HG02981 (cell line): ENCODE measurements around the gene ACTR6.
"Not testable (repeated sequence)": the region's sequence is repeated elsewhere in the genome, so short reads cannot be mapped to it uniquely, and the experiment has no call there.

Experiments
- ATAC-seq: cut with Tn5 transposase; IDR thresholded peaks from one replicate; pipeline ENCODE4 v1.9.1; 2021; ENCODE audit warnings: mild to moderate bottlenecking, moderate library complexity; ENCODE audit not compliant: unreplicated experiment

ACTR6 gene

DNA sequence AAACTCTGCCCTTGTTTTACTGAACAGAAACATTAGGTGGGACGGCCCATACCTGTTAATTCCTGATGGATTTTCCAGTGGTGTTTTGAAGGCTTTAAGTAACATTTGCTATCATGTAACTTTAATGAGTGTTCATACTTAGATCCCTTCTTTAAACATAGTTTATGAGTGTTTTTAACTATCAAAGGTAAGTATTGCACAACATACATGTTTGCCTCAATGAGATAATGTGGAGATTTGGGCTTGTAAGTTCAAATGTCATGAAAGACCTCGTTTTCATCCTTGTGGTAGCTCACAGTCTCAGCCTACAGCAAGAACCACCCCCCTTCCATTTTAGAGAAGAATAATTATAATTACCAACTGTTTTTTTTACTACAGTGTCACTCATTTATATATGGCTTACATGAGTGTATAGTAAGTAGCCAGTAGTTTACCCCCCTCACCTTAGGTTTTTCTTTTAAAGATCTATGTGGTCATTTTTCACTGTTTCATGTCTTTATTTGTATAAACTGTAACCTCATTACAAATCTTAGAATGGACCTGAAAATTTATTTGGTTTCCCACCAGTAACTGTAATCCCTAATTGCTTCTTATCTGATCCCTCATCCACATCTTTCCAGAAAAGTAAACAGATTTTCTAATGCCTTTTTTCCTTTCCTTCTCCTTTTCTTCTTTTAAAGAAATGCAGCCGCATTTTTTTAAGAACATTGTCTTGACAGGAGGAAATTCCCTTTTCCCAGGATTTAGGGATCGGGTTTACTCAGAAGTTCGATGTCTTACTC lies 18.9 kb downstream of the ACTR6 start:
- no peak for ATAC-seq

DNA sequence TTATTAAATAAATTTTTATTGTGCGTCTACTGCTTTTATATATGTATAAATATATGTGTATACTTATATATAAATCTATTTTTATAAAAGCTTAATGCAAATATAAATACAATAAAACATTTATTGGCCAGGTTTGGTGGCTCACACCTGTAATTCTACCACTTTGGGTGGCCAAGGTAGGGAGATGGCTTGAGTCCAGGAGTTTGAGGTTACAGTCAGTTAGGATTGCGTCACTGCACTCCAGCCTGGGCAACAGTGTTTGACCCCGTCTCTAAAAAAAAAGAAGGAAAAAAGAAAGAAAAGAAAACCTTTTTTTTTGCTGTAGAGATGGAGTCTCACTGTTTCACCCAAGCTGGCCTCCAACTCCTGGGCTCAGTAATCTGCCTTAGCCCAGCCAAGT lies 20.9 kb downstream of the ACTR6 start:
- no peak for ATAC-seq

DNA sequence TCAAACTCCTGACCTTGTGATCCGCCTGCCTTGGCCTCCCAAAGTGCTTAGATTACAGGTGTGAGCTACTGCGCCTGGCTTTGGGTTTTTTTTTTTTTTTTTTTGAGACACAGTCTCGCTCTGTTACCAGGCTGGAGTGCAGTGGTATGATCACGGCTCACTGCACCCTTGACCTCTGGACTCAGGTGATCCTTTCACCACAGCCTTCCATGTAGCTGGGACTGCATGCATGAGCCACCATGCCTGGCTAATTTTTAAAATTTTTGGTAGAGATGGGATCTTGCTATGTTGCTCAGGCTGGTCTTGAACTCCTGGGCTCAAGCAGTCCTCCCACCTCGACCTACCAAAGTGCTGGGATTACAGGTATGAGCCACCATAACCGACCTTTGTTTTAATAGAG lies 21.6 kb downstream of the ACTR6 start:
- ATAC-seq: not testable (repeated sequence)

DNA sequence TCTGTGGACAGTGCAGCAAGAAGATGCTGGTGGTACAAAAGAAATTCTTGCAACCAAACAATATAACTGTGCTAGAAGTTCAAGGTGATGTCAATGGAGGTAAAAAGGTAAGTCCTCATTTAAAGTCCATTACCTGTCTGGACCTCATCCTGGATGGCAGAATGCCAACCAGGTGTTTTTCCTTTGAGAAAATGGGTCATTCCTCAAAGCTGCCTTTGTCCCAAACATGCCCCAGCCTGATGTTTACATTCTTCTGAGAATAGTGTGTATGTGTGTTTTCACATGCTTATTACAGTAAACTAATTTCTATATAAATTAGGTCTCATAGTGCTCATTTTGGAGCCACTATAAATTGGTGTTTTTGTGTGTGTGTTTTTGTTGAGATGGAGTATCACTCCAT lies 24.9 kb downstream of the ACTR6 start:
- no peak for ATAC-seq

DNA sequence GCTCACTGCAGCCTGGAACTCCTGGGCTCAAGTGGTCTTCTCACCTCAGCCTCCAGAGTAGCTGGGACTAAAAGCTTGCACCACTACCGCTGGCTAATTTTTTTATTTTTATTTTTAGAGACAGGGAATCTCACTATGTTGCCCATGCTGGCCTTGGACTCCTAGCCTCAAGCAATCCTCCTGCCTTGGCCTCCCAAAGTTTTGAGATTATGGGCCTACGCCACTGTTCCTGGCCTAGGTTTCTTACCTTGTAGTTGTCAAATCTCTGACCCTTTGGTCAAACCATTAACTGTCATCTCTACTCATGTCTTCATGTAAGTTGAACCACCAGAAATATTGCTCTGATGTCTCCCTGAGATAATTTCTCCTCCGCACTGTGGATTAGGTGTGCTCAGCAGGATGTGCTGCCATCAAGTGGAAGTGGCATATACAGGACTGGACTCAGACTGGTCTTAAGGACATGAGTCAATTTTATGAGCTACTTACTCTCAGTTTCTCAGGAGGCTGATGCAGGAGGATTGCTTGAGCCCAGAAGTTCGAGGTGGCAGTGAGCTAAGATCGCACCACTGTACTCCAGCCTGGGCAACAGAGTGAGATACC lies 28.5 kb downstream of the ACTR6 start:
- ATAC-seq: no peak

DNA sequence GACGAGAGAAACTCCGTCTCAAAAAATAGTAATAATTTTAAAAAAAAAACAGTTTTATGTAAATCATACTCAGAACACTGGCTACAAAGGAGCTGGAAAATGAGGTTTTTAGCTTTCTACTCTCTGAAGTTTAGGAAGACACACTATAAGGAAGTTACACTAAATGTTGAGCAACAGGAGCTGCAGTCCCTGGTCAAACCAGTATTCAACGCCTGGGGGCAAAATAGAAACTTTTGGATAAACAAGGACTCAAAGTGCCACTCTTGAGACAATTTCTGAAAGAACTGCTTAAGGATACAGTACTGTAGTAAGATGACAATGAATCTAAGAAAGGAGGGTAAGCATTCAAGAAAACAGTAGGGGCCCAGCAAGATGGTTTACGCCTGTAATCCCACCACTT lies 29.3 kb downstream of the ACTR6 start:
- ATAC-seq: no peak

DNA sequence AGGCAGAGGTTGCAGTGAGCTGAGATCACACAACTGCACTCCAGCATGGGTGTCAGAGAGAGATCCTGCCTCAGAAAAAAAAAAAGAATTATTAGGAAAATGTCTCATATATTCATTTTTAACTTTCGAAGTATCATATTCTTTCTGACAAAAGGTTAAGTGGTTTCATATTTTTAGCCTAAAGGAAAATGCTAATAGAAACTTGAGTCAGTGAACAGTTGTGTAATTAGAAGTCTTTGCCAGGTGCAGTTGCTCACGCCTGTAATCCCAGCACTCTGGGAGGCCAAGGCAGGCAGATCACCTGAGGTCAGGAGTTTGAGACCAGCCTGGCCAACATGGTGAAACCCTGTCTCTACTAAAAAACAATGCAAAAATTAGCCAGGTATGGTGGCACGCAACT lies 31.3 kb downstream of the ACTR6 start:
- ATAC-seq: not testable (repeated sequence)

DNA sequence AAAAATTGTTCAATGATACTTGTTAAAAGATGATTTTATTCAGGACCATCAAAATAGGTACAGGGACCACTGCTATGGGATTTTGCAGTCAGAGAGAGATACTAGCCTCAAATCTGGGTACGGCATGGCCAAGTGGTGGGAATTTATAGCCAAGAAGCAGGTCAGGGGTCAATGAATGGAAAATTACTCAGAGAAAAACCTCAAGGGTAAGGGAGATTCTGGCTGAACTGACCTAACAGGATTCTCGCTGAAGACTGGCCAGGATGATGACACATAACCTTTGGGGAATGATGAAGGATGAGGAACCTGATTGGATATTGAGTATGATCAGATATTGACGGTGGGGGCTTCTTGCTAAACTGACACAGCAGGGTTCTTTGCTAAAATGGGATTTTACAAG lies 33.6 kb downstream of the ACTR6 start:
- no peak for ATAC-seq

DNA sequence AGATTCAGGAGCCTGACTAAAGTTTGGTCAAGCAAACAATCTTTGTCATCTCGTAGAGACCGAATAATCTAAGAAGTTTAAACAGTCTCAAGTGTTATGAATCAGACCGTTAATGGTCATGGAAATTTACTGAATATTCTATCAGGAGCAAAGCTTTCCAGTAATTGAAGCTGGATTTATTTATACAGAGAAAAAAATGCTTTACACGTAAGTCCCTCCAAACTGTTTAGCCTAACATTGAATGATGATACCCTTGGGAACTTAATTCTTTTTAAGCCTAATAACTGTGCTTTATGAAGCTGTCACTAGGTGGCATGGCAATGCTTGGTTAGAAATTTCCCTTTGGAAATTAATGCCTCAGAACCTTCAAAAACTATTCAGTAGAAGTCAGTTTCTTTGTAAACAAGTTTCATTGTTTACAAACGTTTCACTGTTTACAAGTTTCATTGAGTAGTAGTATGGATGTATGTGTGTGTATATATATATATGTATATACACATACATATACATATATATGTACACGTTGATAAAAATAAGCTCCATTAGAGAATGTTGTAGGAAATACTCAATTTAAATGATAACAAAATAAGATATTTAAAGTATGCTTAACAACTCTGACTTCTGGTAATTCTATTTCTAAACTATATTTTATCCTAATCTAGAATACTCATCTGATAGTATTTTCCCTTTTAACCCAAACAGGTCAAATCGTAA lies 34.1 kb downstream of the ACTR6 start:
- ATAC-seq: peak; percentile 60

DNA sequence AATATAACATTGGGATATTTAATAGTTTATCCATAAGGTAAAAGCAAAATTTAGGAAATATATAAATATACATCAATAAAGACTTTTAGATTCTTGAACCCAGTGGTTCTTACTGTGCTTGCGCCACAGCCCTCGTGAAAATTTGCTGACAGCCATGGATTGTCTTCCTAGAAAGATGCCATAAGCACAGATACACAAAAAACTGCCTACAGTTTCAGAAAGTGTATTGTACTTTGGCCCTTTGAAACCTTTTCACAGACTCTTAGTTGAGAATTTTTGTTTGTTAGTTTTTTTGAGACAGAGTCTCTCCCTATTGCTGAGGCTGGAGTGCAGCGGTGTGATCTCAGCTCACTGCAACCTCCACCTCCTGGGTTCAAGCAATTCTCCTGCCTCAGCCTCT lies 38.2 kb downstream of the ACTR6 start:
- no peak for ATAC-seq

DNA sequence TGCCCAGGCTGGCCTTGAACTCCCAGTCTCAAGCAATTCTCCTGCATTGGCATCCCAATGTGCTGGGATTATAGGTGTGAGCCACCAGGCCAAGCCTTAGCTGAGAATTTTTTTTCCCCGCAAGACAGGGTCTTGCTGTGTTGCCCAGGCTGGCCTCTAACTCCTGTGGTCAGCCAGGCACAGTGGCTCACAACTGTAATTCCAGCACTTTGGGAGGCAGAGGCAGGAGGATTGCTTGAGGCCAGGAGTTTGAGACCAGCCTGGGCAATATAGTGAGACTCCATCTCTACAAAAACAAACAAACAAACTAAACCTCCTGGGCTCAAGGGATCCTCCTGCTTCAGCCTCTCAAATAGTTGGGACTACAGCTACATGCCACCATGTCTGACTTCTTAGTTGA lies 39.0 kb downstream of the ACTR6 start:
- ATAC-seq: no peak

DNA sequence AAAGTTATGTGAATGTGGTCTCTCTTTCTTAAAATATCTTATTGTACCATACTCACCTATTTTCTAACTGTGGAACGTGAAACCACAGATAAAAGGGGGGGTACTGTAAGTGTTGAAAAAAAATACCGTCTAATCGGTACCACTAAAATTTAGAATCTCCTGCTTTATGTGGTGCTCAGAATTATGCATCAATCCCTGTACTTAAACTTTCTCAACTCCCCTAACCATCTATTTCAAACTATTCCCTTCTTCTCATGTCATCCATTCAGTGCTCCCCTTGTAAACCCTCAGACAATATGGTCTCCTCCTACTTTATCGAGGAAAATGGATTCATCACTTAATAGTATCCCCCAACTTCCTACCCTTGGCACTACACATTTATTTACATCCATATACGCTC lies 42.5 kb downstream of the ACTR6 start:
- no peak for ATAC-seq

DNA sequence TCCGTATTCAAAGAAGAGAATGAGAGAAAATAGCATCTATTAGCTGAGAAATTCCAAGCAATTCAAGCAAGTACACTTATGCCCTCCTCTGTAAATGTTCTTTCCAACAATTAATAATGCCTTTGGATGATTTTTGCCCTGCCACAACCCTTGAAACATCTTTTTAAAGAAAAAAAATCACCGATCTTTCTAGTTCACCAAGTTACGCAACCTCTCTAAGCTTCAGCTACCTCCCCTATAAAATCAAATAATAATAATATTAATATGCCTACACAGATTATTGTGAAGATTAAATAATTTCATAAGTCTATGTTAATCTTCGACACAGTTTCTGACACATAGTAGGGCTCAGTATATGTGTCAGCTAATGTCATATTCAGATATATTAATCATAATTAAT lies 47.1 kb downstream of the ACTR6 start:
- ATAC-seq: no peak

DNA sequence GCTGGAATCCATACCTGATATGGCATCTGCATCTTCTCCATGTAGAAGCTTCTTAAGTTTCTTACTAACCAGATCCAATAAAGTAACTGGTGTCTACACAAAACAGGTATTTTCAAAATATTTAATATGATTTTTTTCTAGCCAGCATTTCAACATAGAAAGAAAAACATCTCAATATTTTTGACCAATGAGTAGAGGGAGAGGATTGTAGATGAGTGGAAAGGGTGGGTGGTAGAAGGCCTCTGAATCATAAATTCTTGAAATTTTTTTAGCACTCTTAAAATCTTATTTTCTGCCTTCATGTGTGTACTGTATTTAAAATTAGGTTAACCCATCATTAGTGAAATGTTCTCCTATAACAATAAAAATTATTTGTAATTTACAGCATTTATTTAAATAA lies 48.3 kb downstream of the ACTR6 start:
- no peak for ATAC-seq

DNA sequence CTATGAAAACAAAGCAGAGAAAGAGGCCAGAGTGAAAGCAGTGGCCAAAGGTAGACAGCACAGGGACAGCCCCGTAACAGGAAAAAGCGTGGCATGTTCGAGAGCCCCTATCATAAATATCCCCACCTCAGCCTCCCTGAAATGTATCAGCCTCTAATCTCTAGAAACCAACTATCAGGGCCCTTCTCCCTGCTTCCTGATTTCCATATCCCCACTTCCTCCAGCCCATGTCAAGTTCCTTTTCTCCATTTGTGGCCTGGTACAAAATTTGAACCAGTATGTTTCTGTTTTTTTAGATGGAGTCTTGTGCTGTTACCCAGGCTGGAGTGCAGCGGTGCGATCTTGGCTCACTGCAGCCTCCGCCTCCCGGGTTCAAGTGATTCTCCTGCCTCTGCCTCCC lies 49.3 kb downstream of the ACTR6 start:
- no peak for ATAC-seq

DNA sequence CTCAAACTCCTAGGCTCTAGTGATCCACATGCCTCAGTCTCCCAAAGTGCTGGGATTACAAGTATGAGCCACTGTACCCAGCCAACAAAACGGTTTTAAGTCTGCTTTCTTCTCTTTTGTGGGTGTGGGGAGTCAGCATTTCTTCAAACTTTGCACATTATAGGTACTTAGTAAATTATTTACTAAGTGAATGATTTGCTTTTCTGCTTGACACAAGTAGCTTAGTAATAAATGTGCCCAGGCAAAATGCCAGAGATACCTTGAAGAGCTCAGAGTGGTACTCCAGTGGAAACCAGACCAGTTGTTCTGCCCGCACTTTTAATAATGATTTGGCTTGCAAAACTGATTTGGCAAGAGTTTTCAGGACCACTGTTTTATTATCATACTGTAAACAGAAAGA lies 51.3 kb downstream of the ACTR6 start:
- no peak for ATAC-seq

DNA sequence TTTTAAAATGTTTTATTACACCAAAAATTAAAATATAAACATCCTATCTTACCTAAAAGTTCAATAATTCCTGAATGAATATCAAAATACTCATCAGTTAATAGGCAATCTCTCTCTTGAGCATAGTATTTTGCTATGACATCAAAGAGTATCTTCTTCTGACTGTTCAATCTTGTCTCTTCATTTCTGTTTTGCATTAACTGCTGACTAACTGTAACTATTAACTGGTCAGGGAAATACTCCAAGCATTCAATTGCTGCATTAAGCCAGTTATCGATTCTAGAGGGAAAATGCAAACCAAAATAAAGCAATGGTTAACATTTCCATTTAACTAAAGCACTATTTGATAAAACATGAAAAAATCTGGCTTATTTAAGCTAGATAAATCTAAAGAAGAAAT lies 52.8 kb downstream of the ACTR6 start:
- no peak for ATAC-seq

DNA sequence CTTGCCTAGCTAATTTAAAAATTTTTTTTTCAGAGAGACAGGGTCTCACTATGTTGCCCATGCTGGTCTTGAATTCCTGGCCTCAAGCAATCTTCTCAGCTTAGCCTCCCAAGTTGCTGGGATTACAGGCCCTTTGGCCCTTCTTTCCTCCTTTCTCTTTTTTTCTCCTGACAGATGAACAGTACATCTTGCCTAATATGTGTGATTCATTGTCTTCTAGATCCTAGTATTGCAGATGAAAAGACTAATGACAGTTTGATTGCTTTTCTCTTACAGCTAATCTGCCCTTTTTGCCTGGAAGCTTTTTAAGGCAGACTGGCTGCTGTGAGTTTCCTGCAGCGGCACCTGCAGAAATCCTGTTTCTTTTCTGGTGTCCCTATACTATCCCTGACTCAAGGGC lies 54.3 kb downstream of the ACTR6 start:
- no peak for ATAC-seq

DNA sequence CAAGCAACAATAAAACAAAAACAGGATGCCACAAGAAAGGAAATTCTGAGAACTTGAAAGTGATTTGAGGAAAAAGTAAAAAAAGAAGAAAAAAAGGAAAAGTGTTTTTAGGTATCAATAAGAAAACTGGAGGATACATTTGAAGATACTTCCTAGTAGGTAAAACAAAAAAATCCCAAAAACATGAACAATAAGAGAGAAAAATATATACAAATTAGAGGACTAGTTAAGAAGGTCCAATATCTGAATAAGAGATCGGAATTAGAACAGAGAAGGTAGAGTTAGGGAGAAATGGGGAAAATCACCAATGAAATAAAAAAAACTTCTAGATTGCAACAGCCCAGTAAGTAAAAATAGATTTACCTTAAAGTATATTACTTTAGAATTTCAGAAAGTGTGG lies 57.5 kb downstream of the ACTR6 start:
- ATAC-seq: no peak

DNA sequence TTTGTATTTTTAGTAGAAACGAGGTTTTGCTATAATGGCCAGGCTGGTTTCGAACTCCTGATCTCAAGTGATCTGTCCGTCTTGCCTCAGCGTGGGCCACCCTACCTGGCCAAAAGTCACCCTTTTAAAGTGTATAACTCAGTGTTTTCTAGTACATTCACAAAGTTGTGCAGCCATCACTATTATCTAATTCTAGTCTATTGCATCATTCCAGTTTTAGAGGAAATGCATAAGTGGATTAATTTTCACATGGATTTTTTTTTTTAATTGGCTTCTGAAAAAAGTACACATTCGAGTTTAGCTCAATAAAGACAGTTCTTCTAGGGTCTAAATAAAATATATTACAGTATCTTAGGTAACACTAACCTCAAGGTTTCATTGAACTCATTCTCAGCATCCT lies 62.5 kb downstream of the ACTR6 start:
- ATAC-seq: no peak

DNA sequence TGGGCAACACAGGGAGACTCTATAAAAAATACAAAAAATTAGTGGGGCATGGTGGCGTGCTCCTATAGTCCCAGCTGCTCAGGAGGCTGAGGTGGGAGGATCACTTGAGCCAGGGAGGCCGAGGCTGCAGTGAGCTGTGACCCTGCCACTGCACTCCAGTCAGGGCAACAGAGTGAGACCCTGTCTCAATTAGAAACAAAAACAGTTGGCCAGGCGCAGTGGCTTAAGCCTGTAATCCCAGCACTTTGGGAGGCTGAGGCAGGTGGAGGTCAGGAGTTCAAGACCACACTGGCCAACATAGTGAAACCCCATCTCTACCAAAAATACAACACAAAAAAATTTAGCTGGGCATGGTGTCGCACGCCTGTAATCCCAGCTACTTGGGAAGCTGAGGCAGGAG lies 64.5 kb downstream of the ACTR6 start:
- not testable (repeated sequence) for ATAC-seq
